ENCODE results near the gene COL19A1. TPM values are rescaled to one million over a fixed set of nuclear protein-coding genes. Genes with fewer than 3 reads are reported as not detected.
A peak's percentile ranks its signal among the peaks of the same experiment; 100 is the strongest.

COL19A1 gene
- polyA plus RNA-seq, 1 of the 3 experiments (the other 2 are of a cell fraction) = 0.15 TPM

DNA sequence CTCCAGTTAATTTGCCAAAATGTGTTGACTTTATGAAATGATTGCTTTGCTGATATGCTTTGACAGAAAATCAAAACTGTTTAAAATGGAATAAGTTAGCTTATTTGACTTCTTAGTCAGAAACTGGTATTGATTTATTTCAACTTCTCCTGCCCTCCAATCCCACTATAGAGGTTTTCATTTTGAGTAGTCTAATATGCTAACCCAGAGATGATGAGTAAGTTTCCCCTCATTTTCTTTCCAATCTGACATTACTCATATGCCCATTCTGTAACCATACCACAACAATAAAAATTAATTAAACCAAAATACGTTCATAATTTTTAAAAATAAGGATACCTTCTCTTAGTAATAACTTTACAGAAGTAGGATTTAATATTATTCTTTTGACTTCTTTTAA is 78.8 kb downstream of the COL19A1 start:
- Histone ChIP-seq H2AFZ (ENCODE audit: low read depth) (peak overlapping the region; percentile 22; the same call in 1 of the 2 replicates), H3K9ac (no peak overlapping the region), H3K27me3 (ENCODE audit: insufficient read depth) (no peaks in the 10 kb centered on the region), H3K36me3 (replicated peaks in 1 of 2; ENCODE audit: control insufficient read depth in 1 of 2, insufficient read depth in 2 of 2, low read length in 1 of 2) (no peaks in the 10 kb centered on the region), H3K9me3 (no peaks in the 10 kb centered on the region), H3K27ac (ENCODE audit: low read depth in 2 of 2, low read length in 1 of 2) (no peak overlapping the region), H3K4me2 (no peak overlapping the region), H4K20me1 (ENCODE audit: insufficient read depth) (no peaks in the 10 kb centered on the region), H3F3A (replicated peaks; ENCODE audit: insufficient read depth) (peaks cover 4% of the 10 kb centered on the region), H3K9me2 (no peaks in the 10 kb centered on the region), H3K79me2 (ENCODE audit: insufficient read depth) (no peaks in the 10 kb centered on the region), H3K4me1 (ENCODE audit: control insufficient read depth in 1 of 2, insufficient read depth in 2 of 2, low read depth in 1 of 2, low read length in 1 of 2) (no peaks in the 10 kb centered on the region; a peak in 1 of 4 replicates), H3K4me3 (ENCODE audit: low read depth in 2 of 2, low read length in 1 of 2) (no peak overlapping the region)
- 61% methylated on average over 1 of the region's 1 CpG for WGBS (ENCODE audit: low lambda C conversion rate)
- DNase-seq = no peak
- CTCF ChIA-PET = interaction anchor here (1.1 kb wide), 1 partner anchor 163 kb away, joined by 3 read pairs; no protein-coding TSS in a partner anchor
- TF ChIP-seq CHD2 (IDR thresholded peaks at IDR 0.05; ENCODE audit: low read length, partially characterized antibody) = no peak
- TF ChIP-seq NRF1 (IDR thresholded peaks at IDR 0.05; ENCODE audit: low read depth, low read length) = no peak
- no peak for TF ChIP-seq NFIC (IDR thresholded peaks at IDR 0.05; ENCODE audit: borderline replicate concordance)
- TF ChIP-seq JUND (IDR thresholded peaks at IDR 0.05) = no peak
- TF ChIP-seq TEAD4 (IDR thresholded peaks at IDR 0.05; ENCODE audit: borderline replicate concordance, insufficient read depth) = no peak
- POLR2A ChIA-PET = no interaction called here

DNA sequence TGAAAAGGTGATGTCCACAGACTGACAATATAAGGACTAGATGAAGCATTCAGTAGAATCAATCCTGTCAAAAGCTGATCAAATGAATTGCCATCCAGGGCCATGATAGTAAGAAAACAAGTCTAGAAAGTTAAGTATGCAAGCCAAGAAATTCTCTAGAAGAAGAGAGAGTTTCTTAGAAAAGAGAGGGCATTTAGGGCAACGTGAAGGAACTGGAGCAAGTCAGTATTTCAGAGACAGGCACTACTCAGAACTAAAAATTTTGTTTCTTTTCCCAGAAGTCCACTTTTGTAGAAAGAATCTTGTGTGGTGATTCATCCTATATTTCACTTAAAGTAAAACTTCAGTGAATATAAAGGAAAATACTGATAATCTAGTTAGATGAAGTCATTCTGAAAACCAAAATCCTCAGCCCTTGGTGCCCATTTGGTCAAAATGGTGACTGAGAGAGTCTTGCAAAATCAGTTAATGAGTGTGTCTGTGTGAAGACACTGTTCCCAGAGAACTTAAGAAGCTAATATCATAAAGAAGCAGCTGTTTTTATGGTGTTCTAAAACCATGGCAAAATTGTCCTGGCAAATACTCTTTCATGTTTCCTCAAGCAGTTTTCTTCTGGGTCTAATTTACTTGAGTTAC is 82.2 kb downstream of the COL19A1 start:
- ChIA-PET POLR2A (no interaction called here), CTCF (no interaction called here)
- peak overlapping the region; percentile 48; the same call in 1 of the 2 replicates for H2AFZ ChIP-seq (ENCODE audit: low read depth)
- no peak overlapping the region for H3K4me2 ChIP-seq
- WGBS (ENCODE audit: low lambda C conversion rate) = 85% methylated on average over 1 of the region's 1 CpG
- H3K79me2 ChIP-seq (ENCODE audit: insufficient read depth) = no peaks in the 10 kb centered on the region
- peaks cover 4% of the 10 kb centered on the region for H3F3A ChIP-seq (replicated peaks; ENCODE audit: insufficient read depth)
- H3K27me3 ChIP-seq (ENCODE audit: insufficient read depth) = no peaks in the 10 kb centered on the region
- DNase-seq = no peak
- no peak for TF ChIP-seq JUND (IDR thresholded peaks at IDR 0.05)
- TF ChIP-seq, protein P1, sequence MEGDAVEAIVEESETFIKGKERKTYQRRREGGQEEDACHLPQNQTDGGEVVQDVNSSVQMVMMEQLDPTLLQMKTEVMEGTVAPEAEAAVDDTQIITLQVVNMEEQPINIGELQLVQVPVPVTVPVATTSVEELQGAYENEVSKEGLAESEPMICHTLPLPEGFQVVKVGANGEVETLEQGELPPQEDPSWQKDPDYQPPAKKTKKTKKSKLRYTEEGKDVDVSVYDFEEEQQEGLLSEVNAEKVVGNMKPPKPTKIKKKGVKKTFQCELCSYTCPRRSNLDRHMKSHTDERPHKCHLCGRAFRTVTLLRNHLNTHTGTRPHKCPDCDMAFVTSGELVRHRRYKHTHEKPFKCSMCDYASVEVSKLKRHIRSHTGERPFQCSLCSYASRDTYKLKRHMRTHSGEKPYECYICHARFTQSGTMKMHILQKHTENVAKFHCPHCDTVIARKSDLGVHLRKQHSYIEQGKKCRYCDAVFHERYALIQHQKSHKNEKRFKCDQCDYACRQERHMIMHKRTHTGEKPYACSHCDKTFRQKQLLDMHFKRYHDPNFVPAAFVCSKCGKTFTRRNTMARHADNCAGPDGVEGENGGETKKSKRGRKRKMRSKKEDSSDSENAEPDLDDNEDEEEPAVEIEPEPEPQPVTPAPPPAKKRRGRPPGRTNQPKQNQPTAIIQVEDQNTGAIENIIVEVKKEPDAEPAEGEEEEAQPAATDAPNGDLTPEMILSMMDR (IDR thresholded peaks at IDR 0.05) = no peak
- no peak for TF ChIP-seq POLR2AphosphoS5 (IDR thresholded peaks at IDR 0.05; ENCODE audit: low read depth, low read length)
- TF ChIP-seq CHD2 (IDR thresholded peaks at IDR 0.05; ENCODE audit: low read length, partially characterized antibody) = no peak
- no peak for TF ChIP-seq SMC3 (IDR thresholded peaks at IDR 0.05; ENCODE audit: low read depth, low read length)
- TF ChIP-seq RCOR1 (IDR thresholded peaks at IDR 0.05; ENCODE audit: low read length) = no peak
- no peak for TF ChIP-seq FOSL2 (IDR thresholded peaks at IDR 0.05; ENCODE audit: borderline replicate concordance, low read depth)
- TF ChIP-seq ELF1 (IDR thresholded peaks at IDR 0.05) = no peak
- no peak for TF ChIP-seq MXI1 (IDR thresholded peaks at IDR 0.05; ENCODE audit: low read depth, low read length)
- no peak for TF ChIP-seq MEF2A (IDR thresholded peaks at IDR 0.05; ENCODE audit: borderline replicate concordance, low read depth)
- TF ChIP-seq RFX5 (IDR thresholded peaks at IDR 0.05; ENCODE audit: low read length) = no peak
- no peak for TF ChIP-seq TAF1 (IDR thresholded peaks at IDR 0.05; ENCODE audit: borderline replicate concordance, low read depth, low read length)
- TF ChIP-seq, protein P2, sequence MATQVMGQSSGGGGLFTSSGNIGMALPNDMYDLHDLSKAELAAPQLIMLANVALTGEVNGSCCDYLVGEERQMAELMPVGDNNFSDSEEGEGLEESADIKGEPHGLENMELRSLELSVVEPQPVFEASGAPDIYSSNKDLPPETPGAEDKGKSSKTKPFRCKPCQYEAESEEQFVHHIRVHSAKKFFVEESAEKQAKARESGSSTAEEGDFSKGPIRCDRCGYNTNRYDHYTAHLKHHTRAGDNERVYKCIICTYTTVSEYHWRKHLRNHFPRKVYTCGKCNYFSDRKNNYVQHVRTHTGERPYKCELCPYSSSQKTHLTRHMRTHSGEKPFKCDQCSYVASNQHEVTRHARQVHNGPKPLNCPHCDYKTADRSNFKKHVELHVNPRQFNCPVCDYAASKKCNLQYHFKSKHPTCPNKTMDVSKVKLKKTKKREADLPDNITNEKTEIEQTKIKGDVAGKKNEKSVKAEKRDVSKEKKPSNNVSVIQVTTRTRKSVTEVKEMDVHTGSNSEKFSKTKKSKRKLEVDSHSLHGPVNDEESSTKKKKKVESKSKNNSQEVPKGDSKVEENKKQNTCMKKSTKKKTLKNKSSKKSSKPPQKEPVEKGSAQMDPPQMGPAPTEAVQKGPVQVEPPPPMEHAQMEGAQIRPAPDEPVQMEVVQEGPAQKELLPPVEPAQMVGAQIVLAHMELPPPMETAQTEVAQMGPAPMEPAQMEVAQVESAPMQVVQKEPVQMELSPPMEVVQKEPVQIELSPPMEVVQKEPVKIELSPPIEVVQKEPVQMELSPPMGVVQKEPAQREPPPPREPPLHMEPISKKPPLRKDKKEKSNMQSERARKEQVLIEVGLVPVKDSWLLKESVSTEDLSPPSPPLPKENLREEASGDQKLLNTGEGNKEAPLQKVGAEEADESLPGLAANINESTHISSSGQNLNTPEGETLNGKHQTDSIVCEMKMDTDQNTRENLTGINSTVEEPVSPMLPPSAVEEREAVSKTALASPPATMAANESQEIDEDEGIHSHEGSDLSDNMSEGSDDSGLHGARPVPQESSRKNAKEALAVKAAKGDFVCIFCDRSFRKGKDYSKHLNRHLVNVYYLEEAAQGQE (IDR thresholded peaks at IDR 0.05; ENCODE audit: low read depth, low read length) = no peak
- TF ChIP-seq TCF12 (IDR thresholded peaks at IDR 0.05) = no peak
- TF ChIP-seq, protein P3, sequence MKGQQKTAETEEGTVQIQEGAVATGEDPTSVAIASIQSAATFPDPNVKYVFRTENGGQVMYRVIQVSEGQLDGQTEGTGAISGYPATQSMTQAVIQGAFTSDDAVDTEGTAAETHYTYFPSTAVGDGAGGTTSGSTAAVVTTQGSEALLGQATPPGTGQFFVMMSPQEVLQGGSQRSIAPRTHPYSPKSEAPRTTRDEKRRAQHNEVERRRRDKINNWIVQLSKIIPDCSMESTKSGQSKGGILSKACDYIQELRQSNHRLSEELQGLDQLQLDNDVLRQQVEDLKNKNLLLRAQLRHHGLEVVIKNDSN (IDR thresholded peaks at IDR 0.05; ENCODE audit: borderline replicate concordance, low read depth) = no peak
- no peak for TF ChIP-seq TEAD4 (IDR thresholded peaks at IDR 0.05; ENCODE audit: borderline replicate concordance, insufficient read depth)
- TF ChIP-seq RXRA (IDR thresholded peaks at IDR 0.05; ENCODE audit: borderline replicate concordance, low read depth) = no peak
- TF ChIP-seq GATA2 (CRISPR knock-in tag; IDR thresholded peaks at IDR 0.05) = no peak
- no peak overlapping the region for H3K27ac ChIP-seq (ENCODE audit: low read depth in 2 of 2, low read length in 1 of 2)
- H3K4me3 ChIP-seq (ENCODE audit: low read depth in 2 of 2, low read length in 1 of 2) = no peak overlapping the region
- H3K9ac ChIP-seq = no peak overlapping the region
- no peaks in the 10 kb centered on the region for H3K9me2 ChIP-seq
- no peaks in the 10 kb centered on the region for H3K36me3 ChIP-seq (replicated peaks in 1 of 2; ENCODE audit: control insufficient read depth in 1 of 2, insufficient read depth in 2 of 2, low read length in 1 of 2)
- peaks cover 0 to 2% of the 10 kb centered on the region in 2 experiments; a peak in 2 of 4 replicates for H3K4me1 ChIP-seq (ENCODE audit: control insufficient read depth in 1 of 2, insufficient read depth in 2 of 2, low read depth in 1 of 2, low read length in 1 of 2)
- H4K20me1 ChIP-seq (ENCODE audit: insufficient read depth) = no peaks in the 10 kb centered on the region
- H3K9me3 ChIP-seq = no peaks in the 10 kb centered on the region

Data from SK-N-SH (cell line).